ENCODE data around the gene RPL10A.
A peak's percentile ranks its signal among the peaks of the same experiment; 100 is the strongest.

The RPL10A gene

GRCh38 chr6:35449287-35449881 lies 18.8 kb upstream of the RPL10A start:
- DNase-seq (ENCODE audit: low spot score): peak; percentile 76

GRCh38 chr6:35451354-35452182 lies 16.6 kb upstream of the RPL10A start:
- DNase-seq (ENCODE audit: low spot score): no peak

GRCh38 chr6:35452183-35453090 lies 15.8 kb upstream of the RPL10A start, which contains the start of gene FANCE:
Gene FANCE, plus strand, starts transcription at chr6:35452338. Its CDS starts 208 bp downstream, at chr6:35452546.
- DNase-seq (ENCODE audit: low spot score): peak; percentile 91

- DNase-seq (ENCODE audit: low spot score): no peak
Observed at GRCh38 chr6:35453236-35453635, 15.0 kb upstream of the RPL10A start.

- DNase-seq (ENCODE audit: low spot score): no peak
Observed at GRCh38 chr6:35454391-35455110, 13.7 kb upstream of the RPL10A start.

GRCh38 chr6:35457907-35458306 lies 10.3 kb upstream of the RPL10A start:
- DNase-seq (ENCODE audit: low spot score): no peak

- no peak for DNase-seq (ENCODE audit: low spot score)
Observed at GRCh38 chr6:35461270-35461669, 6.9 kb upstream of the RPL10A start.

GRCh38 chr6:35463292-35463691 lies 4.9 kb upstream of the RPL10A start:
- no peak for DNase-seq (ENCODE audit: low spot score)

- DNase-seq (ENCODE audit: low spot score): no peak
Observed at GRCh38 chr6:35465646-35466045, 2.6 kb upstream of the RPL10A start.

GRCh38 chr6:35468980-35469750 lies 964 bp downstream of the RPL10A start:
- peak; percentile 15 for DNase-seq (ENCODE audit: low spot score)

GRCh38 chr6:35469751-35470662 lies 1.8 kb downstream of the RPL10A start:
- DNase-seq (ENCODE audit: low spot score): peak; percentile 48

GRCh38 chr6:35470663-35471120 lies 2.5 kb downstream of the RPL10A start:
- DNase-seq (ENCODE audit: low spot score): no peak

- DNase-seq (ENCODE audit: low spot score): no peak
Observed at GRCh38 chr6:35471836-35472345, 3.7 kb downstream of the RPL10A start.

- DNase-seq (ENCODE audit: low spot score): no peak
Observed at GRCh38 chr6:35473075-35473849, 5.1 kb downstream of the RPL10A start.

GRCh38 chr6:35473850-35474130 lies 5.6 kb downstream of the RPL10A start:
- DNase-seq (ENCODE audit: low spot score): no peak

- DNase-seq (ENCODE audit: low spot score): no peak
Observed at GRCh38 chr6:35474131-35474941, 6.1 kb downstream of the RPL10A start.

- DNase-seq (ENCODE audit: low spot score): no peak
Observed at GRCh38 chr6:35474942-35475570, 6.9 kb downstream of the RPL10A start.

GRCh38 chr6:35475573-35475972 lies 7.4 kb downstream of the RPL10A start:
- no peak for DNase-seq (ENCODE audit: low spot score)

All from kidney tubule cell (primary cell).